Fibroblast of lung (primary cell): ENCODE data around the gene PTGDS. TPM values are rescaled to one million over a fixed set of nuclear protein-coding genes. Genes with fewer than 3 reads are reported as not detected.

Experiments
- DNase-seq, 2 donors: peaks; one replicate each; pipeline versions ENCODE4 v3.0.0 to v3.0.0-alpha.2; 2010; ENCODE audit warnings: low read depth in 2 of 2
- H2AFZ ChIP-seq: 2 replicates; pipeline ENCODE4 v1.5.1; 2012; ENCODE audit warnings: low read length, control low read depth, inconsistent platforms
- H3K27ac ChIP-seq: 2 replicates; pipeline ENCODE4 v1.5.1; 2011; ENCODE audit warnings: low read length, control low read depth; ENCODE audit not compliant: insufficient read depth
- H3K27me3 ChIP-seq: 2 replicates; pipeline ENCODE4 v1.5.1; 2011; ENCODE audit warnings: mild to moderate bottlenecking, low read length; ENCODE audit not compliant: control insufficient read depth, insufficient read depth
- H3K36me3 ChIP-seq: 2 replicates; pipeline ENCODE4 v1.5.1; 2011; ENCODE audit warnings: low read length; ENCODE audit not compliant: control insufficient read depth, insufficient read depth
- H3K4me1 ChIP-seq: 2 replicates; pipeline ENCODE4 v1.5.1; 2011; ENCODE audit warnings: low read length; ENCODE audit not compliant: control insufficient read depth, insufficient read depth; ENCODE audit errors: extremely low read depth
- H3K4me2 ChIP-seq: 2 replicates; pipeline ENCODE4 v1.5.1; 2011; ENCODE audit warnings: low read length, control low read depth; ENCODE audit not compliant: insufficient read depth; ENCODE audit errors: extremely low read depth
- H3K4me3 ChIP-seq, 4 experiments: fragments of 200-600 bp in 1 of 4; sonication (generic) in 1 of 4; replicated peaks in 1 of 4; 2 replicates each; pipeline ENCODE4 v1.5.1; 2011 to 2016; ENCODE audit warnings: low read length in 4 of 4, low read depth in 3 of 4, mild to moderate bottlenecking in 3 of 4, control low read depth in 2 of 4, inconsistent platforms in 1 of 4, mixed read lengths in 1 of 4; ENCODE audit not compliant: insufficient read depth in 1 of 4; ENCODE audit errors: control extremely low read depth in 1 of 4
- H3K79me2 ChIP-seq: 2 replicates; pipeline ENCODE4 v1.5.1; 2012; ENCODE audit warnings: mild to moderate bottlenecking, low read length, inconsistent platforms; ENCODE audit not compliant: control insufficient read depth, insufficient read depth
- H3K9ac ChIP-seq: 2 replicates; pipeline ENCODE4 v1.5.1; 2011; ENCODE audit warnings: mild to moderate bottlenecking, low read length, control low read depth; ENCODE audit not compliant: insufficient read depth
- H3K9me3 ChIP-seq: 2 replicates; pipeline ENCODE4 v1.5.1; 2012; ENCODE audit warnings: low read depth, low read length; ENCODE audit not compliant: control insufficient read depth, insufficient read depth
- H4K20me1 ChIP-seq: 2 replicates; pipeline ENCODE4 v1.5.1; 2011; ENCODE audit warnings: low read length; ENCODE audit not compliant: control insufficient read depth, insufficient read depth; ENCODE audit errors: extremely low read depth
- CTCF ChIP-seq, 2 donors: IDR thresholded peaks in 1 of 2; conservative IDR thresholded peaks in 1 of 2; 1 replicate in 1 of 2; 2 replicates in 1 of 2; pipeline ENCODE4 v1.5.1; 2011 to 2012; ENCODE audit warnings: low read length in 2 of 2, control low read depth in 1 of 2, inconsistent platforms in 1 of 2, low read depth in 1 of 2, mild to moderate bottlenecking in 1 of 2
- EZH2 ChIP-seq: IDR thresholded peaks from 2 replicates; pipeline ENCODE4 v1.5.1; 2012; ENCODE audit warnings: low read length, control low read depth, mild to moderate bottlenecking; ENCODE audit errors: missing control alignments
- polyA plus RNA-seq, 2 donors: library from polyadenylated mRNA; depleted of rRNA in 1 of 2; stranded (reverse) in 1 of 2; unstranded in 1 of 2; fragments of >200 nt; gene quantifications; 2 replicates each; pipeline ENCODE4 v1.2.1, GENCODE V29; 2011 to 2012; ENCODE audit warnings: missing spikeins in 1 of 2
- total RNA-seq: library from RNA; depleted of rRNA; stranded (reverse); fragments of >200 nt; gene quantifications from 2 replicates; pipeline ENCODE4 v1.2.1, GENCODE V29; 2014

The PTGDS gene
- total and polyA plus RNA-seq, 2 donors (not counting 1 experiment from before 2014, with no cell fraction given), result 4.9 to 90.3 TPM

GRCh38 chr9:136942112-136942880 is 35.0 kb upstream of the PTGDS start:
- Histone ChIP-seq H3K4me3 (peak overlapping the region in 1 of 4 experiments; percentile 83), H3K27me3 (no peaks in the 10 kb centered on the region), H3K4me2 (peak overlapping the region; percentile 88), H4K20me1 (no peaks in the 10 kb centered on the region), H2AFZ (no peak overlapping the region), H3K9me3 (no peaks in the 10 kb centered on the region), H3K4me1 (peaks cover 2% of the 10 kb centered on the region), H3K27ac (no peak overlapping the region), H3K79me2 (peaks cover 23% of the 10 kb centered on the region), H3K36me3 (peaks cover 38% of the 10 kb centered on the region), H3K9ac (peak overlapping the region; percentile 7)
- TF ChIP-seq CTCF (conservative IDR thresholded peaks at IDR 0.05 in 1 of 2, IDR thresholded peaks at IDR 0.05 in 1 of 2; ENCODE audit: low read depth in 1 of 2, low read length in 2 of 2), result no peak
- TF ChIP-seq EZH2, result no peak
- DNase-seq, result no peak

- Histone ChIP-seq H3K4me2 (peak overlapping the region; percentile 88), H3K9ac (peak overlapping the region; percentile 7)
Measured at GRCh38 chr9:136942881-136943230, 34.4 kb upstream of the PTGDS start.

More at GRCh38 chr9:136942881-136943230, 34.4 kb upstream of the PTGDS start:
- peaks cover 38% of the 10 kb centered on the region for H3K36me3 ChIP-seq
- H3K27me3 ChIP-seq, result no peaks in the 10 kb centered on the region
- H4K20me1 ChIP-seq, result no peaks in the 10 kb centered on the region
- H3K79me2 ChIP-seq, result peaks cover 23% of the 10 kb centered on the region
- H3K4me3 ChIP-seq, result peak overlapping the region in 2 of 4 experiments; percentile 83 to 84
- peaks cover 2% of the 10 kb centered on the region for H3K4me1 ChIP-seq
- H3K27ac ChIP-seq, result no peak overlapping the region
- H3K9me3 ChIP-seq, result no peaks in the 10 kb centered on the region
- no peak overlapping the region for H2AFZ ChIP-seq
- DNase-seq, result no peak
- TF ChIP-seq CTCF (conservative IDR thresholded peaks at IDR 0.05 in 1 of 2, IDR thresholded peaks at IDR 0.05 in 1 of 2; ENCODE audit: low read depth in 1 of 2, low read length in 2 of 2) (no peak), EZH2 (no peak)
